ENCODE results near the gene SHROOM3.

- TF ChIP-seq CTCF (IDR thresholded peaks at IDR 0.05) (no peak), EZH2 (IDR thresholded peaks at IDR 0.05; ENCODE audit: borderline replicate concordance, insufficient read depth, low read depth, low read length, poor library complexity, severe bottlenecking) (no peak)
These were observed 274.7 kb downstream of the SHROOM3 start for GRCh38 chr4:76709772-76710090.
